Astrocyte of the cerebellum (primary cell): ENCODE results near the gene ADGB.

Experiments used
- DNase-seq: peaks from one replicate; pipeline ENCODE4 v3.0.0-alpha.2; 2011; ENCODE audit warnings: low read depth
- H3K4me3 ChIP-seq: 2 replicates; pipeline ENCODE4 v1.5.1; 2011; ENCODE audit warnings: mild to moderate bottlenecking, low read depth, low read length, moderate library complexity
- in situ Hi-C: cut with HindIII; loops from 2 replicates; pipeline ENCODE4 v1.10.0; 2017; ENCODE audit warnings: low sequenced_read_pairs
- TF ChIP-seq, protein P1 (sequence below): IDR thresholded peaks from 2 replicates; pipeline ENCODE4 v1.5.1; 2012; ENCODE audit warnings: low read length, low read depth, moderate library complexity, mild to moderate bottlenecking; ENCODE audit errors: missing control alignments

ADGB gene

GRCh38 chr6:146861716-146862115, 262.9 kb downstream of the ADGB start:
- in situ Hi-C loops: no loop called here
- H3K4me3 ChIP-seq: no peak overlapping the region
- TF ChIP-seq, protein P1, sequence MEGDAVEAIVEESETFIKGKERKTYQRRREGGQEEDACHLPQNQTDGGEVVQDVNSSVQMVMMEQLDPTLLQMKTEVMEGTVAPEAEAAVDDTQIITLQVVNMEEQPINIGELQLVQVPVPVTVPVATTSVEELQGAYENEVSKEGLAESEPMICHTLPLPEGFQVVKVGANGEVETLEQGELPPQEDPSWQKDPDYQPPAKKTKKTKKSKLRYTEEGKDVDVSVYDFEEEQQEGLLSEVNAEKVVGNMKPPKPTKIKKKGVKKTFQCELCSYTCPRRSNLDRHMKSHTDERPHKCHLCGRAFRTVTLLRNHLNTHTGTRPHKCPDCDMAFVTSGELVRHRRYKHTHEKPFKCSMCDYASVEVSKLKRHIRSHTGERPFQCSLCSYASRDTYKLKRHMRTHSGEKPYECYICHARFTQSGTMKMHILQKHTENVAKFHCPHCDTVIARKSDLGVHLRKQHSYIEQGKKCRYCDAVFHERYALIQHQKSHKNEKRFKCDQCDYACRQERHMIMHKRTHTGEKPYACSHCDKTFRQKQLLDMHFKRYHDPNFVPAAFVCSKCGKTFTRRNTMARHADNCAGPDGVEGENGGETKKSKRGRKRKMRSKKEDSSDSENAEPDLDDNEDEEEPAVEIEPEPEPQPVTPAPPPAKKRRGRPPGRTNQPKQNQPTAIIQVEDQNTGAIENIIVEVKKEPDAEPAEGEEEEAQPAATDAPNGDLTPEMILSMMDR: no peak
- DNase-seq: no peak

GRCh38 chr6:146862508-146862919, 263.7 kb downstream of the ADGB start:
- H3K4me3 ChIP-seq: no peak overlapping the region
- in situ Hi-C loops: no loop called here
- TF ChIP-seq, protein P1: no peak
- no peak for DNase-seq

DNA sequence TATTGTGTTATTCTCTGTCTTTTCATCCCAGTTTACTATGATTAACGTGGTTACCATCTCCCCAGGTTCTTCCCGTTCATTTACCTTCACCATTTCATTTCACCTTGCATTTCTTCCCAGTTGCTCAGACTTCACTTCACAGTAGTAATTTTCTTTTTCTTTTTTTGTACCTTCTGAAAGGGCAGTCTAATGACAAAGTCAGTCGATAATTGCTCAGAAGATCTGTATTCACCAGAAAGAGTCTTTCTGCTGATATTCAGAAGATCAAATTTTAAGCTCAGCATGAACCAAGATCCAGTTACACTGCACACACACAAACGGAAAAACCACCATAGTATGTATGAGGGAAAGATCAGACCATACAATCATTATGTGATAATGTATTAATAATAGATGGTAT, 265.5 kb downstream of the ADGB start:
- TF ChIP-seq, protein P1: no peak
- in situ Hi-C loops: no loop called here
- no peak for DNase-seq
- H3K4me3 ChIP-seq: no peak overlapping the region

- H3K4me3 ChIP-seq: no peak overlapping the region
- TF ChIP-seq, protein P1: no peak
- no peak for DNase-seq
- in situ Hi-C loops: no loop called here
These were observed 266.1 kb downstream of the ADGB start for GRCh38 chr6:146864885-146865284.
